GM19240 (cell line): ENCODE measurements around the gene GALNT10.

Experiments used
- DNase-seq: peaks from one replicate; pipeline ENCODE4 v3.0.0; 2011; ENCODE audit warnings: low spot score; ENCODE audit not compliant: insufficient read length

Gene GALNT10

DNA sequence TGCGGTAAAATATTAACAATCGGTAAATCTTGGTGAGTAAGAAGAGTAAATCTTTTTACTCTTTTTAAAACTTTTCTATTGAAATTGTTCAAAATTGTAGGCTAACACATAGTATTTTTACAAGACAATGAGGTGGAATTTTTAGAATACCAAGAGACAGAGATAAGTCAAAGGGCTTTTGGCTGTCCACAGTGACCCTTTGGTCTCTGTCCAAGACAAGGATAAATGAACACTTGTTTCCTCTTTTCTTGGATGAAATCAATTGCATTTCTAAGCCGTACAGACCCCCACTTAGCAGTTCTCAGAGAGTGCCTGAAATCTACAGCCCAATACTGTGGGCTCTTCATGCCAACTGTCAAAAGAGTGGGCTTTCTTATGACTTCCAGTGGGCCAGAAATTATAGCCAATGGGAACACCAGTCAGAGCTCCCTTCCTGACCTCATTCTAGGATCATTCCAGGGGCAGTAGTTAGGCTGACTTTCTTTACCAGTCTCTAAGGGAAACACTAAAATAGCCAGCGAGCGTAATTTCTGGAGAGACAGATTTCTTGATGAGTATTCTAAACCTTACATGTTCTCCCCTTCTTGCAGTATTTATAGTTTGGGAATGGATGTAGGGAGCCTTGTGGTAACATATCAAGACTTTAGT, 74.1 kb downstream of the GALNT10 start:
- no peak for DNase-seq

DNA sequence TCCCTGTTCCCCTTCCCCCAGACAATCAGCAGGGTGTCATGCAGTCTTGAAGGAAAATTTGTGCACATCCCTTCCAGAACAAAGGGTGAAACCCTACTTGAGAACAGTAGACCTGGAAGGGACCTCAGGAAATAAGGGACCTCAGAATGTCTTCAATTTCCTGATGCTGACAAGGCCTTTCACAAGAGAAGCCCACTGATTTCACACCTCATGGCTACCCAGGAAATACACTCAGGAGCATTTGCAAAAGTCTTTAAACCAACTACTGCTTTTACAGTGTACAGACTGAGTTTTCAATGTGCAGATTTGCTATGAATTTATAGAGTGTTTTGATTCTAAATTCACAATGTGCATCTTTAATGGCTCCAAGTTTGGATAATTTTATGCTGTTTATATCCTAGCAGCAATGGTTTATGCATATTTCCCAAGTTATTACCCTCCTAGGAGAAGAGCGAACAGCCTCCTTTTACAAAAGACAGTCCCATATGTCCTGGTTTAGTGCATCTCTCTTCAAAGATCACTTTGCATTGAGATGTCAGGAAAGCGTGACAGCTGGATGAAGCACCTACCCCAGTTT, 74.8 kb downstream of the GALNT10 start:
- DNase-seq: no peak

GRCh38 chr5:154267516-154267915, 77.0 kb downstream of the GALNT10 start:
- no peak for DNase-seq

DNA sequence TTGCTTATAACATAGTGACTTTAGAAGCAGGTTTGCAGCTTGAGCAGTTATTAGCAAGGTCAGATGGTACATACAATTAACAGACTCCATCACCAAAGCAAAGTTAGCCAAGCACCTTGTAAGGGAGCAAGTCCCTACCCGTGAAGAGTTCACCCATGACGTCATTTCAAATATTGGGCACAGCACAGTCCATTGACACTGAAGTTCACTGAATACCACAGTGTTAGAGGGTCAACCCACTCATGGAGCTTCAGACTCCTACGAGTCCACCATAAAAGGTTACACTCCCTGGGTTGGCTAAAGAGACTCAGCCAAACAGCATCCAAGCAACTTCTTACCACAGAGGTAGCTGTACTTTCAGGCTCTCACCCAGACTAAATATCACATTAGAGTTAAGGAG, 77.5 kb downstream of the GALNT10 start:
- no peak for DNase-seq

DNA sequence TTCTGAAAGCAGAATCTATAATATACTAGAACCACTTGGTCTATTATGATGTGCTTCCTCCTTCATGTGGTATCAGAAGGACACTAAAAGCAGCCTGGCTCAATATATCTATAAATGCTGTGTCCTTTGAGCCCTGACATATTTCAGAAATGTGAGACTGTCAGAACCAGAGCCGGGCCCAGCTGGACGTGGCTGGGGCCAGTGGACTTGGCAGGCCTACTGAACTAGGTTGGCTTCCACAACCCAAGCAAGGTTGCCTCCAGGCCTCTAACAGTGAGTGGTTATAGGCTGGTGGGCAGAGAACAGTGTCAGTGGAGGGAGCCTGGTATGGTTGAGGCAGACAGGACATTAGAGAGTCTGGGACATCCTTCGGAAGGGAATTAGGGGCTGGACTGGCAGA, 78.9 kb downstream of the GALNT10 start:
- no peak for DNase-seq

GRCh38 chr5:154271466-154271865, 80.9 kb downstream of the GALNT10 start:
- no peak for DNase-seq

- no peak for DNase-seq
These were observed 81.5 kb downstream of the GALNT10 start for GRCh38 chr5:154271936-154272514.

- DNase-seq: no peak
These were observed 82.6 kb downstream of the GALNT10 start for GRCh38 chr5:154273028-154273617.

GRCh38 chr5:154273963-154274827, 83.7 kb downstream of the GALNT10 start:
- no peak for DNase-seq

DNA sequence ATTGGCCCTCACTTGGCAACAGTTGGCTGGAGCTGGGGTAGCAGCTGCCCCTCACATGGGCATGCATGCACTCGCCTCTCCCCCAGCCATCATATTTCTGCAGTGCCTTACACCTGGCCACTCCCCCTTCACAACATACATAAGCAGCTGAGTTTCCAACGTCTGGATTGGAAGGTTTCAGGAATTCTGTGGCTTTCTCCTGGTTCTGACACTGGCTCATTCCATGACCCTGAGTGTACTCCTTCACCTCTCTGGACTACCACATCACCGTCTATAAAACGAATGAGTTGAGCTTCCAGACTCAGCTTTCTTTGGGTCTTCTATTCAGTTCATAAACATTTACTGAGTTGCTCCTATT, 84.3 kb downstream of the GALNT10 start:
- no peak for DNase-seq

DNA sequence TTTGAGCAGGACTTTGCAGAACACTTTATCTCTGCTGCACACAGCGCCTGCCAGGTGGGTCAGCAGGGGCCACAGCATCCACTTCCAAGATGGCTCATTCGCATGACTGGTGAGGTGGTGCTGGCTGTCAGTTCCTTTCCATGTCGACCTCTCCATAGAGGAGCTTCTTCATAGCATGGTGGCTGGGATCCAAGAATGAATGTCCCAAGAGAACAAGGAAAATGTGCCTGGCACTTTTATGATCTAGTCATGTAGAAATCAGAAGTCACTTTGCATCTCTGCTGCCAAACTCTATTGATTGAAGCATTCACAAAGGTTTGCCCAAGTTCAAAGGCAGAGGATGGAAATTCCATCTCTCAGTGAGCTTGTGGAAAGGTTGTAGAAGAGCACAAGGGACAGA, 85.0 kb downstream of the GALNT10 start:
- no peak for DNase-seq

DNA sequence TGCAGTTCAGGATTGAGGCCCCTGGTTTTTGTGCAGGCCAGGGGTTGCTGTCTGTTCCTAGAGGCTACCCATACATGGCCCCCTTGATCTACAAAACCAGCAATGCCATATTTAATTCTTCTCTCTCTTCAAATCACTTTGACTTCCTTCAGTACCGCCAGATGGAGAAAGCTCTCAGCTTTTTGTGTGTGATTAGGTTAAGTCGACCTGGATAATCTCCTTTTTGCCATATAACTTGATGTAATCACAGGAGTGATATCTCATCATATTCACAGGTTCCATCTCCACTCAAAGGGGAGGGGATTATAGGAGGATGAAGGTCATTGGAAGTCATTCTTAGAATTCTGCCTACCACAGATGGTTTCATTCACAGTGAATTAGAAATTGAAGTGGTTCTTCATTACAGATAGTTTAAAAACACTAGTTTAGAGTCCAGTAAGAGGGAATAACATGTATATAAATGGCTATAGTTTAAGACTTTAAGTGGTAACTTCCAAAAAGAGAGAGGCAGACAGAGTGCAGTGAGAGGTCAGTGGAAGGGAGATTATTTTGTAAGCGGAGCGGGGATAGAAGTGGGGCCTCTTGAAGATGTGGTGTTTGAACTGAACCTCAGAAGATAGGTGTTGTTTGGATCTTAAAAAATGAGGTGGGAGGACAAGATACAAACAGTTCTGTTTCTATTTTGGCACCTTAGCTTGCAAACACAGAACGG, 85.9 kb downstream of the GALNT10 start:
- no peak for DNase-seq

GRCh38 chr5:154276973-154277331, 86.4 kb downstream of the GALNT10 start:
- DNase-seq: no peak

- no peak for DNase-seq
These were observed 87.0 kb downstream of the GALNT10 start for GRCh38 chr5:154277499-154277898.

GRCh38 chr5:154278186-154278585, 87.7 kb downstream of the GALNT10 start:
- no peak for DNase-seq

DNA sequence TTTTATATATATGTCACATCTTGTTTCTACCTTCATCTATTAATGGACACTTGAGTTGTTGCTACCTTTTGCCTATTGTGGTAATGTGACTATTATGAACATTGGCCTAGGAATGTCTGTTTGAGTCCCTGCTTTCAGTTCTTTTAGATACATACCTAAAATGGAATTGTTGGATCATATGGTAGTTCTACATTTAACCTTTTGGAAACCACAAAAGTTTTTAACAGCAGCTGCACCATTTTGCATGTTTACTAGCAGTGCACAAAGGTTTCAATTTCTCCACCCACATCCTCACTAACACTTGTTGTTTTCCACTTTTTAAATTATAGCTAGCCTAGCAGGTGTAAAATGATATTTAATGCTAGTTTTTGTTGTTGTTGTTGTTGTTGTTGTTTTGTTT, 88.4 kb downstream of the GALNT10 start:
- DNase-seq: no peak

DNA sequence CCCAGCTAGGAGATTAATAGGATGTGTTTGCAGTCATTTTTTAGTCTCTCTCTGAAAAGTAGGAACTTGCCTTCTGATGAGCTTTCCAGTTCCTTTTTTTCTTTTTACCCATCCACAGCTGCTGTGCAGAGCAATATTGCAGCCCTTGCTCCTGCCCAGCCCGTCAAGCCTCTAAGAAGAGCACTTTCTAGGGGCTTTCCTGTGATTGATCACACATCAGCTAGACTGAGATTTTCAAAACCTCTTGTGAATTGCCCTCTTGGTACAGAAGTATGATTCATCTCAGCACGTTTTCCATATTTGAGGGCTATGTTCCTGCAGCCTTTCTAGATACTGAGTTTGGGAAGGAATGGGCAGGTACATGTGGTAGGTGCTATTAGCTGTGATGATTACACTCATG, 93.9 kb downstream of the GALNT10 start:
- peak; percentile 11 for DNase-seq

GRCh38 chr5:154285661-154286408, 95.3 kb downstream of the GALNT10 start:
- DNase-seq: no peak

- no peak for DNase-seq
These were observed 96.0 kb downstream of the GALNT10 start for GRCh38 chr5:154286557-154286956.

- DNase-seq: no peak
These were observed 96.6 kb downstream of the GALNT10 start for GRCh38 chr5:154287136-154287535.

- no peak for DNase-seq
These were observed 97.6 kb downstream of the GALNT10 start for GRCh38 chr5:154288145-154288544.
